Sigmoid colon (tissue), 4 donors: ENCODE measurements around the gene JAG2.

Source experiments
- CTCF ChIP-seq, 4 experiments: fragments of 450-650 bp in 3 of 4; fragments of 200-600 bp in 1 of 4; IDR thresholded peaks; one replicate each; pipeline ENCODE4 v1.5.1; 2016 to 2019; ENCODE audit warnings: antibody characterized with exemption in 4 of 4, mild to moderate bottlenecking in 3 of 4, moderate library complexity in 2 of 4
- EP300 ChIP-seq, 4 donors: sonication (generic); formaldehyde crosslinking; IDR thresholded peaks; one replicate each; pipeline ENCODE4 v1.6.1; 2017; ENCODE audit warnings: antibody characterized with exemption in 4 of 4
- POLR2A ChIP-seq, 2 donors: fragments of 450-650 bp; IDR thresholded peaks; one replicate each; pipeline ENCODE4 v1.6.1; 2016; ENCODE audit warnings: antibody characterized with exemption in 2 of 2, mild to moderate bottlenecking in 2 of 2, moderate library complexity in 2 of 2

DNA sequence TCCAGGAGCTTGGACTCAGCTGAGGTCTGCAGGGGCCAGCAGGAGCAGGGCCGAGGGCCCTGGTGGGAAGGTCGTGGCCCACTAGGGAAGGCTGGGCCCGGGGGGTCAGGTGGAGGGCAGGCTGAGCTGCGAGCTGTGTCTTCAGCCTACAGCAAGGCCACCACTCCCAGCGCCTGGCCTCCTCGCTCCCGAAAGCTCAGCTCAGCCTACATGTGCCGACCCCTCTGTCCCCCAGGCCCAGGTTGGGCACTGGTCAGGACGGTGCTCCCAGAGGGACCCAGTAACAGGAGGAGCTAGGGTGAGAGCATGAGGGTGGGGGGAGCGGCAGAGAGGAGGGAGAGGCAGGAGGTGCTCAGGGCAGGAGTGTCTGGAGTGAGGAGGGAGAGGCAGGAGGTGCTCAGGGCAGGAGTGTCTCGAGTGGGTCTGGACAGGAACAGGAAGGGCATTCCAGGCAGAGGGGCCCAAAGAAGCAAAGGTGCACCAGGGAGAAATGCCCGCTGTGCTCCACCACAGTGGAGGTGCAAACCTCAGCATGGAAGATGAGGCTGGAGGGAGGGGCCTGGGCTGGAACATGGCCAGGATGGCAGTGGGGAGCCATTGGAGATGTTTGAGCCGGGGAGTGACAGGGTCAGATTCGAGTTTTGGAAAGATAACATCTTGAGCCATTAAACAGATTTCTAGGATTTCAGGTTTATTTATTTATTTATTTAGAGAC is 74.2 kb downstream of the JAG2 start:
- TF ChIP-seq CTCF (IDR thresholded peaks at IDR 0.05) (no peak), EP300 (IDR thresholded peaks at IDR 0.05) (no peak), POLR2A (IDR thresholded peaks at IDR 0.05) (no peak)
